Nephron progenitor cell (in vitro differentiated cells): Measurements from ENCODE around the gene P4HA2.

ENCODE experiments used
- DNase-seq: peaks from one replicate; pipeline ENCODE4 v3.0.0; 2021
- H3K27ac Mint-ChIP-seq: 2 replicates; pipeline ENCODE4 v1.8.0; 2021; ENCODE audit warnings: mild to moderate bottlenecking, moderate library complexity, mixed read lengths
- H3K27me3 Mint-ChIP-seq: 2 replicates; pipeline ENCODE4 v1.8.0; 2021; ENCODE audit warnings: mild to moderate bottlenecking, low read depth, mixed read lengths; ENCODE audit not compliant: poor library complexity
- H3K36me3 Mint-ChIP-seq: 2 replicates; pipeline ENCODE4 v1.8.0; 2021; ENCODE audit warnings: low read depth, mixed read lengths
- H3K4me1 Mint-ChIP-seq: 2 replicates; pipeline ENCODE4 v1.8.0; 2021; ENCODE audit warnings: mixed read lengths
- H3K4me3 Mint-ChIP-seq: 2 replicates; pipeline ENCODE4 v1.8.0; 2021; ENCODE audit warnings: mild to moderate bottlenecking, moderate library complexity, mixed read lengths
- H3K9me3 Mint-ChIP-seq: 2 replicates; pipeline ENCODE4 v1.8.0; 2021; ENCODE audit warnings: mild to moderate bottlenecking, moderate library complexity, mixed read lengths
- CTCF ChIP-seq: fragments of 200-600 bp; sonication (generic); IDR thresholded peaks from 2 replicates; pipeline ENCODE4 v1.5.0; 2021; ENCODE audit warnings: antibody characterized with exemption

Gene P4HA2

DNA sequence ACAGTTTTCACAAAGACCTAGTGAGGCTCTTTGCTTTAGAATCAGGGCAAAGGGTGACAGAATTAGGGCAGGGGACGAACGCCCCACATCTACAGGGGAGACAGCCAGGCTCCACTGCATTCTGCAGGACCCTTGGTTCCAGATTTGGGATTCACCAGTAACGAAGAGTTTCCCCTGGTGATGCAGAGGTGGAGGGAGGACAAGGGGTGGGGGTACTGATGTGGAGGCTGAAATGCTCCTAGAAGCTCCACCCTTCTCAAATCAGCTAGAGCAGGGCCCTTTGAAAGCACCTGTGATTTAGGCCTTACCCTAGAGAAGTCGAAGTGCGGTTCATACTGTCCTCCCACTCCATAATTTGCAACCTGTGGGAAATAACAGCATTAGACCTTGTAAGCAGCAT lies 29.1 kb downstream of the P4HA2 start:
- no peak for DNase-seq
- H3K27ac Mint-ChIP-seq: no peak overlapping the region
- no peaks in the 10 kb centered on the region for H3K9me3 Mint-ChIP-seq
- TF ChIP-seq CTCF: no peak
- peaks cover 14% of the 10 kb centered on the region for H3K36me3 Mint-ChIP-seq
- H3K27me3 Mint-ChIP-seq: peaks cover 1% of the 10 kb centered on the region
- peaks cover 11% of the 10 kb centered on the region for H3K4me1 Mint-ChIP-seq
- no peak overlapping the region for H3K4me3 Mint-ChIP-seq

GRCh38 chr5:132195727-132196126 lies 31.9 kb downstream of the P4HA2 start:
- H3K36me3 Mint-ChIP-seq: peaks cover 11% of the 10 kb centered on the region
- H3K27me3 Mint-ChIP-seq: no peaks in the 10 kb centered on the region
- H3K27ac Mint-ChIP-seq: no peak overlapping the region
- no peak for DNase-seq
- peaks cover 26% of the 10 kb centered on the region for H3K4me1 Mint-ChIP-seq
- no peaks in the 10 kb centered on the region for H3K9me3 Mint-ChIP-seq
- no peak for TF ChIP-seq CTCF
- no peak overlapping the region for H3K4me3 Mint-ChIP-seq

GRCh38 chr5:132193165-132193694 lies 34.4 kb downstream of the P4HA2 start:
- Mint-ChIP-seq H3K4me3 (no peak overlapping the region), H3K9me3 (no peaks in the 10 kb centered on the region), H3K36me3 (peaks cover 8% of the 10 kb centered on the region), H3K27ac (no peak overlapping the region), H3K4me1 (peaks cover 17% of the 10 kb centered on the region), H3K27me3 (no peaks in the 10 kb centered on the region)
- no peak for TF ChIP-seq CTCF
- no peak for DNase-seq

- H3K27me3 Mint-ChIP-seq: no peaks in the 10 kb centered on the region
- no peak overlapping the region for H3K4me3 Mint-ChIP-seq
- H3K9me3 Mint-ChIP-seq: no peaks in the 10 kb centered on the region
- H3K4me1 Mint-ChIP-seq: peaks cover 16% of the 10 kb centered on the region
- peaks cover 6% of the 10 kb centered on the region for H3K36me3 Mint-ChIP-seq
- no peak overlapping the region for H3K27ac Mint-ChIP-seq
- peak; percentile 28 for DNase-seq
- TF ChIP-seq CTCF: peak; percentile 77
Observed at GRCh38 chr5:132190161-132190817, 37.4 kb downstream of the P4HA2 start.

DNA sequence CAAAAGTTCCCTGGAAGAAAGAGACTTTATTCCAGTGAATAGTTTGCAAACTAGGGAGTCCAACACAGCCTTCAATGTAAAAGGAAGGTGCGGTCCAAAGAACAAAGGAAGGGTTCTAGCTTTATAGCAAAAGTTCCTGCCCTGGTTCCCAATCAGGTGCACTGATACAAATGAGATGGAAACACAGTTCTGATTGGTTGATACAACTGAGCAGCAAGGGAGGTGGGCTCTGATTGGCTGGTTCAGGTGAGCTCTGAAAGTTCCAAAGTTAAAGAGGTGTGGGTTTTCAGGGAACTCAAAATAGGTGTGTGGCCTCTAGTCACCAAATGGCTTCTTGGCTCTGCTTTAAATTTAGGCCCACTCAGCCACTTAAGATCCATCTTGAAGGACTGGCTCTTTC lies 43.1 kb downstream of the P4HA2 start:
- no peak for DNase-seq
- no peak overlapping the region for H3K4me3 Mint-ChIP-seq
- H3K27me3 Mint-ChIP-seq: no peaks in the 10 kb centered on the region
- peaks cover 3% of the 10 kb centered on the region for H3K9me3 Mint-ChIP-seq
- no peaks in the 10 kb centered on the region for H3K36me3 Mint-ChIP-seq
- peaks cover 26% of the 10 kb centered on the region for H3K4me1 Mint-ChIP-seq
- TF ChIP-seq CTCF: no peak
- H3K27ac Mint-ChIP-seq: no peak overlapping the region

- Mint-ChIP-seq H3K27ac (no peak overlapping the region), H3K4me3 (no peak overlapping the region), H3K9me3 (peaks cover 3% of the 10 kb centered on the region), H3K4me1 (peaks cover 26% of the 10 kb centered on the region), H3K27me3 (no peaks in the 10 kb centered on the region), H3K36me3 (no peaks in the 10 kb centered on the region)
- no peak for DNase-seq
- no peak for TF ChIP-seq CTCF
Observed at GRCh38 chr5:132183723-132184122, 43.9 kb downstream of the P4HA2 start.
